Breast epithelium (tissue), 3 donors: ENCODE measurements around the gene DMRT1.

Experiments used
- CTCF ChIP-seq, 3 donors: fragments of 450-650 bp; IDR thresholded peaks; one replicate each; pipeline ENCODE4 v1.5.1; 2016 to 2017; ENCODE audit warnings: antibody characterized with exemption in 3 of 3, mild to moderate bottlenecking in 3 of 3, moderate library complexity in 3 of 3
- POLR2AphosphoS5 ChIP-seq, 3 donors: sonication (generic); formaldehyde crosslinking; IDR thresholded peaks; one replicate each; pipeline ENCODE4 v1.6.1; 2017; ENCODE audit warnings: antibody characterized with exemption in 3 of 3

GRCh38 chr9:1007312-1007711 lies 165.8 kb downstream of the DMRT1 start:
- TF ChIP-seq CTCF (IDR thresholded peaks at IDR 0.05) (no peak), POLR2AphosphoS5 (IDR thresholded peaks at IDR 0.05) (no peak)
